ENCODE results near the gene FOXRED2. TPM values are rescaled to one million over a fixed set of nuclear protein-coding genes. Genes with fewer than 3 reads are reported as not detected.

Gene FOXRED2
- polyA plus RNA-seq, 6 donors from 2014 or later: 2.0 to 6.3 (median 3.2) TPM

- peaks cover 0 to 4% (median 0%) of the 10 kb centered on the region in 7 donors for H3K9me3 Mint-ChIP-seq
- peaks cover 18 to 19% of the 10 kb centered on the region in 2 donors for H3K36me3 Mint-ChIP-seq
- DNase-seq (no peak), ATAC-seq (ENCODE audit: low read depth in 2 of 2) (no peak)
- no peak overlapping the region for H3K27ac Mint-ChIP-seq
- H3K27me3 Mint-ChIP-seq: no peaks in the 10 kb centered on the region
- H3K4me1 Mint-ChIP-seq: peaks cover 14 to 25% (median 24%) of the 10 kb centered on the region in 3 donors
- peak overlapping the region in 1 of 8 donors; percentile 9 for H3K4me3 Mint-ChIP-seq
Measured at GRCh38 chr22:36478966-36479365, 27.9 kb downstream of the FOXRED2 start.

- ATAC-seq (ENCODE audit: low read depth in 2 of 2) (no peak), DNase-seq (no peak)
- Mint-ChIP-seq H3K4me3 (no peak overlapping the region), H3K27ac (peak overlapping the region in 2 of 6 donors; percentile 28 to 34), H3K27me3 (no peaks in the 10 kb centered on the region), H3K4me1 (peaks cover 6 to 10% (median 7%) of the 10 kb centered on the region in 3 donors), H3K36me3 (peaks cover 18 to 19% of the 10 kb centered on the region in 2 donors), H3K9me3 (no peaks in the 10 kb centered on the region)
Measured at GRCh38 chr22:36475341-36475740, 31.5 kb downstream of the FOXRED2 start.

- Mint-ChIP-seq H3K9me3 (no peaks in the 10 kb centered on the region), H3K27me3 (no peaks in the 10 kb centered on the region), H3K4me1 (peaks cover 10 to 13% (median 11%) of the 10 kb centered on the region in 3 donors), H3K4me3 (no peak overlapping the region), H3K36me3 (peaks cover 18 to 19% of the 10 kb centered on the region in 2 donors), H3K27ac (peak overlapping the region in 2 of 6 donors; percentile 24 to 49)
- ATAC-seq (ENCODE audit: low read depth in 2 of 2): no peak
- no peak for DNase-seq
Measured at GRCh38 chr22:36472689-36473088, 34.2 kb downstream of the FOXRED2 start.

- no peak for ATAC-seq (ENCODE audit: low read depth in 2 of 2)
- Mint-ChIP-seq H3K4me3 (no peak overlapping the region), H3K4me1 (peaks cover 14 to 23% (median 21%) of the 10 kb centered on the region in 3 donors), H3K36me3 (peaks cover 11% of the 10 kb centered on the region in 2 donors), H3K27me3 (no peaks in the 10 kb centered on the region), H3K9me3 (no peaks in the 10 kb centered on the region), H3K27ac (peak overlapping the region in 1 of 6 donors; percentile 36)
- DNase-seq: no peak
Measured at GRCh38 chr22:36471341-36471821, 35.5 kb downstream of the FOXRED2 start.

GRCh38 chr22:36470994-36471331 lies 35.9 kb downstream of the FOXRED2 start:
- no peaks in the 10 kb centered on the region for H3K27me3 Mint-ChIP-seq
- no peak for DNase-seq

GRCh38 chr22:36470162-36470993 lies 36.5 kb downstream of the FOXRED2 start:
- H3K36me3 Mint-ChIP-seq: peaks cover 1 to 4% of the 10 kb centered on the region in 2 donors
- peaks cover 10 to 26% (median 21%) of the 10 kb centered on the region in 3 donors for H3K4me1 Mint-ChIP-seq
- no peaks in the 10 kb centered on the region for H3K9me3 Mint-ChIP-seq
- peak overlapping the region in 1 of 8 donors; percentile 24 for H3K4me3 Mint-ChIP-seq
- peak; percentile 98 to 99 for ATAC-seq (ENCODE audit: low read depth in 2 of 2)
- H3K27me3 Mint-ChIP-seq: no peaks in the 10 kb centered on the region
- DNase-seq: peak; percentile 82
- peak overlapping the region in 3 of 6 donors; percentile 36 to 85 (median 75) for H3K27ac Mint-ChIP-seq

More at GRCh38 chr22:36470994-36471331, 35.9 kb downstream of the FOXRED2 start:
- Mint-ChIP-seq H3K9me3 (no peaks in the 10 kb centered on the region), H3K27ac (peak overlapping the region in 1 of 6 donors; percentile 36), H3K4me3 (no peak overlapping the region), H3K4me1 (peaks cover 14 to 26% (median 21%) of the 10 kb centered on the region in 3 donors), H3K36me3 (peaks cover 7 to 9% of the 10 kb centered on the region in 2 donors)
- ATAC-seq (ENCODE audit: low read depth in 2 of 2): no peak

- Mint-ChIP-seq H3K9me3 (no peaks in the 10 kb centered on the region), H3K27ac (peak overlapping the region in 1 of 6 donors; percentile 60), H3K36me3 (no peaks in the 10 kb centered on the region), H3K4me1 (peaks cover 8 to 26% (median 21%) of the 10 kb centered on the region in 3 donors), H3K27me3 (no peaks in the 10 kb centered on the region), H3K4me3 (no peak overlapping the region)
- ATAC-seq (ENCODE audit: low read depth in 2 of 2) (no peak), DNase-seq (no peak)
Measured at GRCh38 chr22:36469094-36469710, 37.6 kb downstream of the FOXRED2 start.

GRCh38 chr22:36467946-36468345 lies 38.9 kb downstream of the FOXRED2 start:
- Mint-ChIP-seq H3K27me3 (no peaks in the 10 kb centered on the region), H3K27ac (no peak overlapping the region), H3K4me1 (peaks cover 6 to 26% (median 21%) of the 10 kb centered on the region in 3 donors), H3K4me3 (no peak overlapping the region), H3K9me3 (no peaks in the 10 kb centered on the region), H3K36me3 (no peaks in the 10 kb centered on the region)
- no peak for DNase-seq
- no peak for ATAC-seq (ENCODE audit: low read depth in 2 of 2)

- ATAC-seq (ENCODE audit: low read depth in 2 of 2) (no peak), DNase-seq (no peak)
- Mint-ChIP-seq H3K4me1 (peaks cover 6 to 26% (median 24%) of the 10 kb centered on the region in 3 donors), H3K9me3 (no peaks in the 10 kb centered on the region), H3K27me3 (no peaks in the 10 kb centered on the region), H3K27ac (peak overlapping the region in 4 of 6 donors; percentile 14 to 93 (median 70)), H3K36me3 (no peaks in the 10 kb centered on the region), H3K4me3 (peak overlapping the region in 1 of 8 donors; percentile 12)
Measured at GRCh38 chr22:36467042-36467810, 39.6 kb downstream of the FOXRED2 start.

- Mint-ChIP-seq H3K4me3 (peak overlapping the region in 1 of 8 donors; percentile 12), H3K27ac (peak overlapping the region in 2 of 6 donors; percentile 31 to 54), H3K9me3 (no peaks in the 10 kb centered on the region), H3K36me3 (no peaks in the 10 kb centered on the region), H3K4me1 (peaks cover 6 to 28% (median 26%) of the 10 kb centered on the region in 3 donors), H3K27me3 (no peaks in the 10 kb centered on the region)
- ATAC-seq (ENCODE audit: low read depth in 2 of 2) (no peak), DNase-seq (no peak)
Measured at GRCh38 chr22:36466258-36466657, 40.6 kb downstream of the FOXRED2 start.

- ATAC-seq (ENCODE audit: low read depth in 2 of 2) (no peak), DNase-seq (no peak)
- H3K27ac Mint-ChIP-seq: no peak overlapping the region
- peaks cover 6 to 24% (median 23%) of the 10 kb centered on the region in 3 donors for H3K4me1 Mint-ChIP-seq
- no peak overlapping the region for H3K4me3 Mint-ChIP-seq
- no peaks in the 10 kb centered on the region for H3K9me3 Mint-ChIP-seq
- no peaks in the 10 kb centered on the region for H3K27me3 Mint-ChIP-seq
- no peaks in the 10 kb centered on the region for H3K36me3 Mint-ChIP-seq
Measured at GRCh38 chr22:36465232-36466021, 41.4 kb downstream of the FOXRED2 start.

GRCh38 chr22:36464715-36465231 lies 42.1 kb downstream of the FOXRED2 start:
- H3K36me3 Mint-ChIP-seq: no peaks in the 10 kb centered on the region
- no peak overlapping the region for H3K4me3 Mint-ChIP-seq
- no peak overlapping the region for H3K27ac Mint-ChIP-seq
- H3K9me3 Mint-ChIP-seq: no peaks in the 10 kb centered on the region
- H3K27me3 Mint-ChIP-seq: no peaks in the 10 kb centered on the region
- DNase-seq: no peak
- ATAC-seq (ENCODE audit: low read depth in 2 of 2): no peak
- H3K4me1 Mint-ChIP-seq: peaks cover 3 to 18% (median 17%) of the 10 kb centered on the region in 3 donors

All from naive B cell (primary cell).